HG02759 (cell line): ENCODE results near the gene ABCD2.
"Not testable (repeated sequence)": the region's sequence is repeated elsewhere in the genome, so short reads cannot be mapped to it uniquely, and the experiment has no call there.

Experiments used
- ATAC-seq: cut with Tn5 transposase; IDR thresholded peaks from one replicate; pipeline ENCODE4 v1.9.1; 2021; ENCODE audit warnings: mild to moderate bottlenecking, moderate library complexity; ENCODE audit not compliant: unreplicated experiment

Gene ABCD2

GRCh38 chr12:39544211-39544610 lies 75.4 kb downstream of the ABCD2 start:
- not testable (repeated sequence) for ATAC-seq

- ATAC-seq = no peak
These were observed 78.1 kb downstream of the ABCD2 start for GRCh38 chr12:39541471-39541870.

- no peak for ATAC-seq
These were observed 80.9 kb downstream of the ABCD2 start for GRCh38 chr12:39538679-39539104.

GRCh38 chr12:39533951-39534350 lies 85.7 kb downstream of the ABCD2 start:
- no peak for ATAC-seq

GRCh38 chr12:39532448-39532847 lies 87.2 kb downstream of the ABCD2 start:
- no peak for ATAC-seq

- ATAC-seq = no peak
These were observed 92.6 kb downstream of the ABCD2 start for GRCh38 chr12:39526974-39527373.

DNA sequence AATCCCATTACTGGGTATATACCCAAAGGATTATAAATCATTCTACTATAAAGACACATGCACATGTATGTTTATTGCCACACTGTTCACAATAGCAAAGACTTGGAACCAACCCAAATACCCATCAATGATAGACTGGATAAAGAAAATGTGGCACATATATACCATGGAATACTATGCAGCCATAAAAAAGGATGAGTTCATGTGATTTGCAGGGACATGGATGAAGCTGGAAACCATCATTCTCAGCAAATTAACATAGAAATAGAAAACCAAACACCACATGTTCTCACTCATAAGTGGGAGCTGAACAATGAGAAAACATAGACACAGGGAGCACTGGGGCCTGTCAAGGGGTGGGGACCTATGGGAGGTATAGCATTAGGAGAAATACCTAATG lies 97.4 kb downstream of the ABCD2 start:
- ATAC-seq = not testable (repeated sequence)

GRCh38 chr12:39510001-39510400 lies 109.6 kb downstream of the ABCD2 start:
- ATAC-seq = no peak

GRCh38 chr12:39505554-39505953 lies 114.0 kb downstream of the ABCD2 start:
- ATAC-seq = no peak

DNA sequence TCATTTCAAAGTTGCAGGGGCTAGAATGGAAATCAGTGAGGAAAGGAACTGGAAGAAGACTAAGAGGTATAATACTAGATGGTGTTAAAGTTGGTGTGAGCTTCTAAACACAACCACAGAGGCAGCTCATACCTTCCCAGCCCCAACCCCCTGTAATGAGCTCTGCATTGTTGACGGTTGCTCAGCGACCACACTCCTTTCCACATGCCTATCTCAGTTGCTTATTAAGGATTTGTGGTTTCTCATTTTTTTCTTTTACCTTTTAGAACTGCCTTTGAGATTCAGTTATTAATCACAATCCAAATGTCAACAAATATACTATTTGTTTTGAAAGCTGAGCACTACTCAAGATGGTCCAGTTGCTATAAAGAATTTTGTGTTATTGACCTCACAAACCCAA lies 114.6 kb downstream of the ABCD2 start:
- ATAC-seq = no peak

DNA sequence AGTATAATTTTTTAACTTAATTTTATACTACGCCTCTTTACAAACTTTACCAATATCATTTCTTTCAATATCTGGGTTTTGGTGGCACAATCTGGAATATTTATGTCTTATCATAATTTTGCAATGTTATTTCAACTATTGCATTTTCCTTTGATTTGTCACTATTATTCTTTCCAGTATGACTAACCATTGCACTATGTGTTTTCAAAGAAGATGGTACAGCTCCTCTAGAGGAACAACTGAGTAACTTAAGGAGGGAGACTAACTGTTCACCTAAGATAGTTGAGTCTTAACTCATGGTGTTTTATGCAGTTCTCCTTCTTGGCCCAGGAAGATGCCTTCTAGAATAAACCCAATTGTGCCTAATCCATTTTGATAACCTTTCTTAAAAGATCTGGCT lies 116.2 kb downstream of the ABCD2 start:
- ATAC-seq = no peak

GRCh38 chr12:39502726-39503125 lies 116.9 kb downstream of the ABCD2 start:
- no peak for ATAC-seq
